GM12872 (cell line): Measurements from ENCODE around the gene HOXC11.

Source experiments
- TF ChIP-seq, protein P1 (sequence below): IDR thresholded peaks from 3 replicates; pipeline ENCODE4 v1.5.1; 2011; ENCODE audit warnings: low read depth, mild to moderate bottlenecking, low read length, moderate library complexity; ENCODE audit not compliant: insufficient read depth

Gene HOXC11

DNA sequence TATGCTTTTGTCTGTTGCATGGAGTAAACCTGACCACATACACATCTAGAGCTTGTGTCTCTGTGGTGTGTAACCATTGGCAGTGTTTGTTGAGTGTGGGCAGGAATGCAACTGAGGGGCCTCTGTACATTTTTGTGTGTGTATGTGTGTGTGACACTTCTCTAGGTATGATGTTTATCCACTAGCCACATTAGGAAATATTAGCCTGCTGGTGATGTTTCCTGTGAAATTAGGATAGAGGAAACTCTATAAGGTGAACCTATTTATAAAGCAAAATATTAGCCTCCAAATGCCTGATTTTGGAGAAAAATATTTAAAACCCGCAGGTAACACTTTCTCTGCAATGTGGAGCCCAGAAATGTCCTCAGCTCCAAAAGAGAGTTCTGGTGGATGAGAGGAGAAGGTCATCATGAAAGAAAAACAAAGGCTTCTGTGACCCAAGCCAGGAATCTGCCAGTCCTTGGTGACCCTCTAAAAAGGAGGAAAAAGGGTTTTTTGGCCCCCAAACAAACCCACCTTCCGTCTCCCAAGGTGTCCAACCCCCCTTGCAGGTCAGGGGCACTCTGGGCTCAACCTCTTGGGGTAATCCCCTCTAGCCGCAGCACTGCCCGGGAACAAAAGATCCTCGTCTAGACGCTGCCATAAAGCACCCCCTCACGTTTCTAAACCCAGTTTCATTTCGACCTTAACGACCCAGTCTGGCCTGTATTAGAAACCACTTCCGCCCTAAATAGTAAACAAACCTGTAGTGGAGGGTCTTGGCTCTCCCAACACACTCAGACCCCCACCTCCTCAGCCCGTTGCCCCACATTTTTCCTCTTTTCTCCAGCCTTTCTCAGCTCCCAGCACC lies 4.9 kb downstream of the HOXC11 start:
- TF ChIP-seq, protein P1, sequence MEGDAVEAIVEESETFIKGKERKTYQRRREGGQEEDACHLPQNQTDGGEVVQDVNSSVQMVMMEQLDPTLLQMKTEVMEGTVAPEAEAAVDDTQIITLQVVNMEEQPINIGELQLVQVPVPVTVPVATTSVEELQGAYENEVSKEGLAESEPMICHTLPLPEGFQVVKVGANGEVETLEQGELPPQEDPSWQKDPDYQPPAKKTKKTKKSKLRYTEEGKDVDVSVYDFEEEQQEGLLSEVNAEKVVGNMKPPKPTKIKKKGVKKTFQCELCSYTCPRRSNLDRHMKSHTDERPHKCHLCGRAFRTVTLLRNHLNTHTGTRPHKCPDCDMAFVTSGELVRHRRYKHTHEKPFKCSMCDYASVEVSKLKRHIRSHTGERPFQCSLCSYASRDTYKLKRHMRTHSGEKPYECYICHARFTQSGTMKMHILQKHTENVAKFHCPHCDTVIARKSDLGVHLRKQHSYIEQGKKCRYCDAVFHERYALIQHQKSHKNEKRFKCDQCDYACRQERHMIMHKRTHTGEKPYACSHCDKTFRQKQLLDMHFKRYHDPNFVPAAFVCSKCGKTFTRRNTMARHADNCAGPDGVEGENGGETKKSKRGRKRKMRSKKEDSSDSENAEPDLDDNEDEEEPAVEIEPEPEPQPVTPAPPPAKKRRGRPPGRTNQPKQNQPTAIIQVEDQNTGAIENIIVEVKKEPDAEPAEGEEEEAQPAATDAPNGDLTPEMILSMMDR, result no peak

DNA sequence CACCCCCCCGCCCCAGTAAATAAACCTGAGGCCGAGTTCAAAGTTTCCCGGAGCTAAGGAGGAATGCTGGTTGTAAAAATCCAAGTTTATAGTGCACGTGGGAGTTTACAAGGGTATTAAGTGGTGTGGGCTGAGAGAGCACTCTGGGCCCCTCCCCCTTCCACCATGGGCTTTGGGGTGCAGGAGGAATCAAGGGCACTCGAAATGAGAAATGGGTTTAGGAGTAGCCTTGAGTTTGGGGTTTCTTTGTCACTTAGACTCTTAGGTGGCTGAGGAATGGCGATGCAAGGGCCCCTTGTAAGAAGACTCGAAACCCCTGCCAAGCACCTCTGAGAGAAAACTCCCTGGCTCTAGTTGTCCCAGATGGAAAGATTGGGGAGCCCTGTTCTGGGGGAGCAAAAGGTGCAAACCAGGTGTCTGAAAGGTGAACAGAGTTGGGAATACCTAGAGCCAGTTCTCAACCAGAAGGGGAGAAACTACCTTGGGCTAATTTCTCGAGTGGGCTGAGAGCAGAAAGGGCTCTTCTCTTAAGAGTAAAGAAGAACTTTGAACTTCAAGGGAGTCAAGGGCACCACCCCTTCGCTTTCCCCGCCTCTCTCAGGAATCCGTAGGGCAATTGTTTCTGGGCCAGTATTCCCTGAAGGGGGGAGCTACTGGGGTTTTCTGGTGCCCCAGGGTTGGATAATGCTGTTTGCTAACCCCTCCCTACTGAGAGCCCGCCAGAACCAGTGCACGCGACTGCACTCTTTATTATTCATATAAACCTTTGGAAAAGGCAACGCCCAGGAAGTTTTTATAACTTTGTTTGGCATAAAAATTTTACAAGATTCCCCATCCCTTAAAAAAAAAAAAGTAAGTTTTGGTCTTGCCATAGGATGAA lies 5.8 kb downstream of the HOXC11 start:
- TF ChIP-seq, protein P1, result no peak

DNA sequence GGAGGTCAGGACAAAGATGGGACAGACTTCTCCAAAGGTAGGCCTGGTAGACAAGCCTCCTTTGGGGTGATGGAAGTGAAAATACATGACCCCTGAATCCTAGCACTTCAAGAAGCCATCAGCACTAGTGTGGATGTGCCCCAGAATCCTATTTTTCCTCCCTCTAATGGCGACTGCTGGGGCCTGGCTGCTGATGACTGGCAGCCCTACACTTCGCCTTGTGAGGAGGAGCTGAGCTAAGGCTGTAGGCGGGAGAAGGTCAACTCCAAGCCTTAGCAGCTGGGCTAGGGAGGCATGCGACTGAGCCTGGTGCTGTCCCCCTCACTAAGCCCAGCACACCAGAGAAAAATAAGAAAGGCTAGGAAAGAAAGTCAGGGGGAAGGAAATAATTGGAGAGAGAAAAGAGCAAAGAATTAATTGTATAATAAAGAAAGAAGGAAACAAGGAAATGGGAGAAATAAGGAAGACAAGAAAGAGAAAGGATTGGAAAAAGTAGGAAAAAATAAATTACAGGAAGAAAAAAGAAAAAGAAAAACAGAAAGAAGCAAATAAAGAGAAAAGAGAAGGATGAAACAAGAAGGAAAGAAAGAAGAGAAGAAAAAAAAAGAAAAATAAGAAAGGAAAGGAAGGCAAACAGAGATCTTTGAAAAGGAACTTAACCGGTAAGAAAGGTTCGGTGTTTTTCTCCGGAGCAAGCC lies 7.3 kb downstream of the HOXC11 start:
- TF ChIP-seq, protein P1, result no peak

DNA sequence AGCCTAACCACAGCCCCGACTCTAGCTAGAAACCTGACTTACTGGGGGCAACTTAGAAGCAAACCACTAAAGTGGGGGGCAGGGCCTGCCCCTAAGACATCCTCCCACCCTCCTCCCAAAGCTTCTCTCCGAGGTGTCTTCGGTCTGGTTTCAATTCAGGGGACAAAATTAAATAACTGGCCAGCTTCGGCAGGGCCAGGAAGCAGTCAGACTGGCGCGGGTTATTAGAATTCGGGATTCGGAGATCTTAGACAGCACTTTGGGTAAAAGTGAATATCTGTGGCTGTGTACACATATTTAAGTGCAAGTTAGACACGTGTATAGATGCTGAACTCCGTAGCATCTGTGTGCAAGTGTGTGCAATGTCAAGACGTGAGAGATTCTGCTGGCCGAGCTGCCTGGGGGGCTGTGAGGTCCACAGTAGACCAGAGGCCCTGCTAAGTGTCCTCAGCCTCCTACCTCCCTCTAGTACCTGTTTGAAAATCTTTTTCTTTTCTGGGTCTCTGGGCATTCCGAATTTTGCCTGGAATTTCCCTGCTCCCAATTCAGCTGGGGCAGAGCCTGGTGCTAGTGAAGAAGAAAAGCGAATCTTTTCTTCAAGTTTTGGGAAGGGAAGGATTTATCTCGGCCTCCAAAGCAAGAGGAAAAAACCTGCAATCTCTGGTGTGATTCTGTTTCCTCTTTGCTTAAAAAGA lies 8.0 kb downstream of the HOXC11 start:
- TF ChIP-seq, protein P1, result no peak

DNA sequence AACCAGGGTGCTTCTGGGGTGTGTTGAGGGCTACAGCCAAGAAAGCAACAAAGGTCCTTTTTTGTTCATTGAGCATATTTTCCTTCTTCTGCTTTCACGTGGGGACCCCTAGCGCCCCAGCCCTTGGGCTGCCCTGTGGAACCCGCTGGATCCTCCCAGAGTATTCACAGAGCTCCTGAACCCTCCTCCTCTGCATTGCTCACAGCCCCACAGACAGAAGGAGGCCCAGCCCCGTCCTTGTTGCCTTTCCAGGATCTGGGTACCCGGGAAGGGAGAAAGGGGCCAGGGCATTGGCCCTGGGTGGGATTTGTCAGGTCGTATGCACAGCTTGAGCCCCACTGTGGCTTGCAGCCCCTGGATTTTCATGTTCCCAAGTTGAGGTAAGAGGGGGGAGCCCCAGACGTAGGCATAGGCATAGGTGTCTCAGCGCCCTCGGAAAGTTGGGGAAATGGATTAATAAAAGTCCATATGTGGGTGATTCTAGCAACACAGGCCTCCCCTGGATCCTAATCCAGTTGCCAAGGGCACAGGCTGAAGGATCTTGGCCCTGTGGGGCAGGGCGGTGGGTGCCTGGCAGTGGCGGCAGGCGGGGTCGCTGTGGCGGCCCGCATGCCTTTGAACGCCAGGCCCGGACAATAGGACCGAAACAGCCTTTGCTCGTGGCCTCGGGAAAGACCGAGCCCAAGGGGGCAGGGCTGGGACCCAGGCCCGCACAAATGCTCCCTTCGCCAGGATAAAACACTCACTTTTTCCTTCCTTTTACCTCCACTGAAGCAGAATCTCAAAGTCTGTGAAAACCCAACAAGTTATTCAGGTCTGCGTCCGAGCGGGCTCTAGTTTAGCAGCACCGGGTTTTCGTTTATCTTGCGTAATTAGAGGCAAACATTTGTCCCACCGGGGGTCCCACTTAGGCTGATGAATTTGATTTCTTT lies 9.0 kb downstream of the HOXC11 start:
- TF ChIP-seq, protein P1, result no peak
